Muscle layer of colon (tissue), 2 donors: ENCODE measurements around the gene DAB2.

ENCODE experiments used
- H3K27ac ChIP-seq: one replicate; pipeline ENCODE4 v1.7.0; 2013; ENCODE audit warnings: low read depth, mild to moderate bottlenecking, low read length, moderate library complexity
- H3K27me3 ChIP-seq, 2 donors: one replicate each; pipeline ENCODE4 v1.7.0; 2013; ENCODE audit warnings: low read length in 2 of 2, mild to moderate bottlenecking in 2 of 2; ENCODE audit not compliant: insufficient read depth in 2 of 2, control insufficient read depth in 1 of 2
- H3K36me3 ChIP-seq: one replicate; pipeline ENCODE4 v1.7.0; 2013; ENCODE audit warnings: mild to moderate bottlenecking, low read length; ENCODE audit not compliant: insufficient read depth
- H3K4me1 ChIP-seq: one replicate; pipeline ENCODE4 v1.7.0; 2013; ENCODE audit warnings: mild to moderate bottlenecking, low read length; ENCODE audit not compliant: insufficient read depth
- H3K4me3 ChIP-seq, 2 donors: one replicate each; pipeline ENCODE4 v1.7.0; 2013; ENCODE audit warnings: low read length in 2 of 2, low read depth in 1 of 2, mild to moderate bottlenecking in 1 of 2, moderate library complexity in 1 of 2
- H3K9ac ChIP-seq: one replicate; pipeline ENCODE4 v1.7.0; 2013; ENCODE audit warnings: low read length
- H3K9me3 ChIP-seq: one replicate; pipeline ENCODE4 v1.7.0; 2013; ENCODE audit warnings: mild to moderate bottlenecking, low read length
- donor health status: abdominal sarcoma.
- donor health status: Adenocarcinoma of cecum.

The DAB2 gene

DNA sequence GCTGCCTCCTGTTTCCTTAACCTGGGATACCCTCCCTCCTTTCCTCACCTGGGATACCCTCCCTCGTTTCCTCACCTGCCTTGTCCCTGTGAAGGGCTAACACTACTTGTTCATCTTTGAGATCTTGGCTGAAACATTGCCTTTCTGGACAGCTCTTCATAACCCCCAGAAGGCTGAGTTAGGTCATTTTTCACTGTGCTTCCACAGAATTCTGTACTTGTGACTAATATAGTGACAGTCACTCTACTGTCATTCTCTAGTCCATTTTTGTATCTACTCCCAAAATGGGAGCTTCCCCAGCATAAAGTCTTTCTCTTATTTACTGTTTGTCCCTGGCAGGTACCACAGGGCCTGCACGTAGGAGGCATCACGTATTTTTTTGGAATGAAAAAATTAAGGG lies 21.5 kb upstream of the DAB2 start:
- no peaks in the 10 kb centered on the region for H3K27me3 ChIP-seq
- H3K36me3 ChIP-seq, result no peaks in the 10 kb centered on the region
- H3K9me3 ChIP-seq, result no peaks in the 10 kb centered on the region
- no peak overlapping the region for H3K4me3 ChIP-seq
- H3K27ac ChIP-seq, result no peak overlapping the region
- H3K9ac ChIP-seq, result no peak overlapping the region
- peaks cover 5% of the 10 kb centered on the region for H3K4me1 ChIP-seq

DNA sequence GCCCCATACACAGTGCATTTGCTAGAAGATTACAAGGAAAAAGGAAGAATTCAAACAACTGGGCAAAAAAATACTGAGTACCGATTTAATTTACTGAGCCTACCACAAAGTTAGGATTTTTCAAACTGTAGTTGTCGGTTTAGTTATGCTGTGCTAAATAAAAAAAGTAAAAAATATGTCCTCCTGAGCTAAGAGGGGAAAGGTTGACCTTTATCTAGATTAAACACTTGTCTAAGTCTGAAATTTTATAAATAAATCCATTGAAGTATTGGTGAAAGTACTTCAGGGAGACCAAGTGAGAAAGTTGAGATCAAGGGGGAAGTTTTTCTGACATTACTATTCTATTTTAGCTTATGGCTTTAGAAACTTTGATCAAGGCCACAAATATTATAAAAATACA lies 19.1 kb upstream of the DAB2 start:
- Histone ChIP-seq H3K9me3 (no peaks in the 10 kb centered on the region), H3K27me3 (no peaks in the 10 kb centered on the region), H3K9ac (no peak overlapping the region), H3K4me1 (peaks cover 12% of the 10 kb centered on the region), H3K27ac (no peak overlapping the region), H3K4me3 (no peak overlapping the region), H3K36me3 (no peaks in the 10 kb centered on the region)

DNA sequence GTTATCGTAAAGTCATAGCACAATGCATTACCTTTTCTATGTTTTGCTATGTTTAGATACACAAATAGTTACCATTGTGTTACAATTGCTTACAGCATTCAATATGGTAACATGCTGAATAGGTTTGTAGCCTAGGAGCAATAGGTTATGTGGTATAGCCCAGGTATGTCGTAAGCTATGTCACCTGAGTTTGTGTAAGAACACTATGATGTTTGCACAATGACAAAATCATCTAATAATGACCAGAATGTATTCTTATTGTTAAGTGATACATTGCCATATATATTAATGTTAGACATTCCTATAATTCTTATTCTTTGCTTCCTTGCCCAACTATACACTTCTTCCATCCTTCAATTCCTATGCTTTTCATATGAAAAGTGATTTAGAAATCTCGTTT lies 18.2 kb upstream of the DAB2 start:
- no peaks in the 10 kb centered on the region for H3K36me3 ChIP-seq
- H3K9me3 ChIP-seq, result no peaks in the 10 kb centered on the region
- H3K27me3 ChIP-seq, result no peaks in the 10 kb centered on the region
- H3K4me1 ChIP-seq, result peaks cover 12% of the 10 kb centered on the region
- H3K27ac ChIP-seq, result no peak overlapping the region
- no peak overlapping the region for H3K4me3 ChIP-seq
- H3K9ac ChIP-seq, result no peak overlapping the region

DNA sequence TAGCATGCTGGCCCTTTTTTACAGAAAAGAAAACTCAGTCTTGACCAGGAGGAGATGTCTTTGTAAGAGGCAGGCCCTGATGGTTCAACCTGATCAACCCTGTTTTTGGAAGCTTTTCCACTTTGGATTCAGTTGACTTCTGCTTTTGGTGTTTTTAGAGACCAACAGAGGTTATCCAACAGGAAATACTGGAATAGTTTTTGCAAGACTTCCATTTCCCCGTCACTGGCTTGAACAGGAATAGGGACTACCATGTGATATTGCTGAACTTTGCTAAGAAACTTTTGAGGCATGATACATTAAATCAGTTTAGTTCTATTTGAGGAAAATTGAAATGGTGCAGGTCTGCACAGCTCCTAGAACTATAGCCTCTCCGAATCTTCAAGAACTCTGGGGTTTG lies 17.1 kb upstream of the DAB2 start:
- Histone ChIP-seq H3K27ac (no peak overlapping the region), H3K4me1 (peaks cover 20% of the 10 kb centered on the region), H3K9me3 (no peaks in the 10 kb centered on the region), H3K36me3 (no peaks in the 10 kb centered on the region), H3K9ac (no peak overlapping the region), H3K27me3 (no peaks in the 10 kb centered on the region), H3K4me3 (no peak overlapping the region)

DNA sequence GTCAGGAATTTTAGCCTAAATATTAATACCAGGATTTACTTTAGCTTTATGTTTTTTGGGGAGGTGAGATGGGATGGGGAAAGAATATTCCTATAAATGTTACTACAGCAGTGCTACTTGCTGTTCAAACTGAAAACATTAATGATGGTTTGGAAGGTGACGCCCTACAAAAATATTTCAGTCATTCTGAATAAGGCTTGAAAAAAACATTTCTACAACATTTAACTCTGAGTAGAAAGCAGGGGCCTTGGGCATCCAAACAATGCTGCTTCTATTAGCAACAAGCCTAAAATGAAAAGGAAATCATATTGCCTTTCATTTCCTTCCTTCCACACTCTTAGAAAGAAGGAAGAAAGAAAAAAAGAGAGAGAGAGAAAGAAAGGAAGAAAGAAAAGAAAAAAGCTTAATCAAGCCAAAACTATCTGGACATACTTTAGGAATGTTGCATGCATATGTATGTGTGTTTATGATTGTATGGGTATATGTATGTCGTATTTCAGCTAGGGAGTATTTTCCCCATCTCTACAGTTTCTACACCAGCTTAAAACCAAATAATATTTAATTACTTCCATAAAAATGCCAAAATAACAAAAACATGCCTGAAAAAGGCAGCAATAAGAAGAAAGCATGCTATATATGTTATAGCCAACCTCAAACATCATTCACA lies 16.3 kb upstream of the DAB2 start:
- Histone ChIP-seq H3K4me1 (peaks cover 20% of the 10 kb centered on the region), H3K27me3 (no peaks in the 10 kb centered on the region), H3K27ac (no peak overlapping the region), H3K4me3 (no peak overlapping the region), H3K9me3 (no peaks in the 10 kb centered on the region), H3K9ac (no peak overlapping the region), H3K36me3 (no peaks in the 10 kb centered on the region)

DNA sequence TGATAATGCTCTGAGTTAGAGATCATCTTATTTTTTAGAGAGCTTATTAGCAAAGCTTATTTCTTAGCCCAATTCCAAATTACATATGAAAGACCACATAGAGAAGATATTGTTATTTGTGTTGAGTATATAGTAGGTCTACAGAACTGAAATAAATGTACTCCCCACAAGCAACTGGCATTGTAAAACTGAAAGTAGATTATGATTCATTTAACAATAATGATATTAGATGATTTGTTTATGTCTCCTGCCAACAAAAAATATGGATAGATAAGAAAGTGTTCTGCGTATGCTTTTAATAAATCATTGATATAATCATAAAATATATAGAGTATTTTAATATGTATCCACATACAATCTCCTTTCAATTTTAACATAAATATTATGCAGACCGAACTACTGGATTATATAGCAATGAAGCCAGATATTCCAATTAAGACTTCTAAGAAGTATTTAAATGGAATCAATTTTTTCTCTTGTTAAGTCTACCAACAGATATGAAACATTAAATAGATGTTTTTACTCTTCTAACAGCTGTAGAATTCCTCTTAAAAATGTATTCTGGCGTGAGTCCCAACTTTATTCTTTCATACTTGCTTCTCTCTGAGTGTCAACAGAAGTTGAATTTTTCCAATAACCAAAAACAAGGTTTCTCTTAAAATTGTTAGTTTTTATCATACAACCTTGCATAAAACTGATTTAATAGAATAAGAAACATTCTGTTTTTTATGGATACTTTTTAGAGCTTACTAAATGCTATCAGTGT lies 15.6 kb upstream of the DAB2 start:
- no peak overlapping the region for H3K9ac ChIP-seq
- peaks cover 20% of the 10 kb centered on the region for H3K4me1 ChIP-seq

DNA sequence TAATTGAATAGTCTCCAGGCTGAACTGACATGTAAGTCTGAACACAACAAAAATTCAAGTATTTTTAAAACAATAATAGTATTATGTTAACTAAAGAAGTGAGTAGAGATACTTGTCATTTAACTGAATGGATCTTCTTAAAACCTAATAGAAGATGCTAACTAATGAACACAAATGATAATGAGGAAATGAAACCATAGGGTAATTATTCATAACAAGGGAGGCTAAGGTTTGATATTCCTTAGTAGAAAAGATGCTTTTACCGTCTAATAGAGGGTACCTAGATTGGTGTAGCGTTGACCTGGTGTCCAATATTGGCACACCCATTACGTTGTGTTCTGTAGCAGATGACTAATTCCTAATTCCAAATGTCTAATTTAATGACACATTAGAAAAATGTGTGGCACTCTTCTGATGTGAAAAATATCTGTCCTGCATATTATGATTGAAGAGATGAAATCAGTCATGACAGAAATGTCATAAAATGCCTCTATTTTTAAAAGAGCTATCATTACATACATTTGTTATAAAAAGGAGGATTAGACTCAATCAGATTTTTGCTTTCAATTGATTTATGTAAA lies 14.9 kb upstream of the DAB2 start:
- H3K27ac ChIP-seq, result no peak overlapping the region

More for the DNA sequence above, 15.6 kb upstream of the DAB2 start:
- Histone ChIP-seq H3K27me3 (no peaks in the 10 kb centered on the region), H3K36me3 (no peaks in the 10 kb centered on the region), H3K27ac (no peak overlapping the region), H3K9me3 (no peaks in the 10 kb centered on the region), H3K4me3 (no peak overlapping the region)

DNA sequence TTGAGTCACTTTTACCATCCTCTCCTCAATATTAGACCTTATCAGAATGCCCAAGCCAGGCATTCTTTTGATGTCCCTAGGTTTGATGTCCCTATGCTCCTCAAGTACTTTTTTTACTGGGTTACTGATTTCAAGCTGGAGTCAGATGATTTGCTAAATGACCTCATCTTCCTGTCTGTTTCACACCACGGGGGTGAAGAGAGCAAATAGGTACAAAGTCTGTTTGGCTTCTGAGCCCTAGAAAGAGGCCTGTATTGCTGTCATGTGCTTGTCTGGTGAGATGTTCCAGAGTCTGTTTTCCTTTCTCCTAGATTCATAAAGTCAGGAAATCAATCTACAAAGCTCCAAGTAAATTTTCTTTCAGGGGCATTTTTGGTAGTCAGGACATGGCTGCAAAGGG lies 12.7 kb upstream of the DAB2 start:
- Histone ChIP-seq H3K27ac (no peak overlapping the region), H3K4me1 (peaks cover 20% of the 10 kb centered on the region), H3K4me3 (no peak overlapping the region), H3K9ac (no peak overlapping the region), H3K27me3 (no peaks in the 10 kb centered on the region), H3K9me3 (no peaks in the 10 kb centered on the region), H3K36me3 (no peaks in the 10 kb centered on the region)

More for the DNA sequence above, 14.9 kb upstream of the DAB2 start:
- Histone ChIP-seq H3K4me1 (peaks cover 20% of the 10 kb centered on the region), H3K27me3 (no peaks in the 10 kb centered on the region), H3K4me3 (no peak overlapping the region), H3K9ac (no peak overlapping the region), H3K9me3 (no peaks in the 10 kb centered on the region), H3K36me3 (no peaks in the 10 kb centered on the region)

DNA sequence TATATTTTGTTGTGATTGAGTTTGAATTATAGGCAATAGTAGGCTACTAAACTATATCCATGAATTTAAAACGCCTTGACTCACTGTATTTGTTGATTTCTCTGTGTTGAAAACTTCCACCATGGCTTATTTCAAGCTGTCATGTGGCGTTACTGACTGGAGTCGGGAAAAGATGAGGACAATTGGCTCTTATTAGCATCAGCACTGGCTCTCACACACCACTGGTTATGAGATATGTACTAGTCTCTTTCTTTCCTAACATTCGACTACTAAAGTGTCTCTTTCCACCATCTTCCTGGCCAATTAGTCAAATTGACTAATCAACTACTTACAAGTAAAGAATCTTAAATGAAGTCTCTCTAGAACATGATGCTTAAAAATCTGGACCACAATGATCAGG lies 9.1 kb upstream of the DAB2 start:
- Histone ChIP-seq H3K4me1 (peaks cover 8% of the 10 kb centered on the region), H3K9ac (no peak overlapping the region), H3K4me3 (no peak overlapping the region), H3K27me3 (no peaks in the 10 kb centered on the region), H3K9me3 (no peaks in the 10 kb centered on the region), H3K36me3 (no peaks in the 10 kb centered on the region), H3K27ac (no peak overlapping the region)

DNA sequence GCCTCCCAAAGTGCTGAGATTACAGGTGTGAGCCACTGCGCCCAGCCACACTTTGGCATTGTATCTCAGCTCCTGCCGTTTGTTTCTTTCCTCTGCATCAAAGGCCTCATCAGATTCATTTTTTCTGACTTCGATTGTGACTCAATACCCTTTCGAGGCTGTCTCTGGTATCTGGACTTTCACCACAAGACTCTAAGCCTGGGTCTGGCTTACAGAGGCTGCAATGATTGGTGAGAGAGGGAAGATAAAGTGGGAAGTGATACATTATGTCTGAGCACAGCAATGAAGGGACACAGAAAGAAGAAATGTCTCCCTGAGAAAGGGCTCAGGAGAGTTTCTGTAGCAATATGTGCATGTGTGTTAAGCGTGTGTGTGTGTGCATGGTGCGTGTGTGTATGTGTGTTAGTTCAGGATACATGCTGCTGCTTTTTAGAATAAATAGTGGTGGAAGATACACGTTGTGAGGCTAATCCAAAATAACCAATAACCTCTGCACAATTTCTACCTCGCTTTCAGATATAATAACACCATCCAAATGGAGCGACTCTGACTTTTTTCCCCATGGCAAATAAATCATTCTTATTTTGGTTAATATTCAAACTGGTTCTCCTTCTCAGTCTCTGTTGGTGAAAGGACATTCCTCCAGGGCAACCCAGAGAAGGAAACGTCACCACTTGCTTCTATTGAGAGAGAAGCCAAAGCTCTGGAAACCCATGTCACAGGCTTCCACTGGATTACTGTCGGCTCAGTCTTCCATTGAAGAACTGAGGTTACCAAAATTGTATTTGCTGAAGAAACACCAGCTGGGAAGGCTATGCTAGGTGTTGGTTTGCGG lies 8.1 kb upstream of the DAB2 start:
- no peaks in the 10 kb centered on the region for H3K27me3 ChIP-seq
- no peak overlapping the region for H3K9ac ChIP-seq
- H3K4me3 ChIP-seq, result no peak overlapping the region
- H3K9me3 ChIP-seq, result no peaks in the 10 kb centered on the region
- no peak overlapping the region for H3K27ac ChIP-seq
- H3K4me1 ChIP-seq, result peaks cover 8% of the 10 kb centered on the region
- no peaks in the 10 kb centered on the region for H3K36me3 ChIP-seq

DNA sequence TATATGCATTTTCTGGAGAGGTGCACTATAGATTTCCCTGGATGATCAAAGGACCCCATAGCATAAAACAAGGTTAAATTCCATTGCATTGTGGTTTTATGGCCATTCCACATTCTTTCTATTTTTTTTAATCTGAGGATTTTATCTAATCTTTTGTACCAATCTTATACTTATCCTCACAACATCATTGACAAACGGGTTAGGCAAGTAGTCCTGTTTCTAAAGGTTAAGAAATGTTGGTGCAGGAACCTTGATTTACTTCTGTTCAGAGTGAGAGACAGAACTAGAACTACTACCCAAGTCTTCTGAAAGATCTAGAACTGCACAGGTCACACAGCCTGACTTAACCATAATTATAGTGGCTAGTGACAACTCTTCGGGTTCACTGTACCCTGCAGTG lies 5.7 kb upstream of the DAB2 start:
- H3K4me3 ChIP-seq, result no peak overlapping the region
- no peaks in the 10 kb centered on the region for H3K4me1 ChIP-seq
- H3K9ac ChIP-seq, result no peak overlapping the region

More for the DNA sequence above, 5.7 kb upstream of the DAB2 start:
- Histone ChIP-seq H3K27ac (no peak overlapping the region), H3K36me3 (no peaks in the 10 kb centered on the region), H3K27me3 (no peaks in the 10 kb centered on the region), H3K9me3 (no peaks in the 10 kb centered on the region)
